HS-5 (cell line): ENCODE data around the gene PRR23E.

ENCODE experiments used
- DNase-seq: peaks from one replicate; pipeline ENCODE4 v3.0.0-alpha.2; 2012; ENCODE audit warnings: low read depth

PRR23E gene

DNA sequence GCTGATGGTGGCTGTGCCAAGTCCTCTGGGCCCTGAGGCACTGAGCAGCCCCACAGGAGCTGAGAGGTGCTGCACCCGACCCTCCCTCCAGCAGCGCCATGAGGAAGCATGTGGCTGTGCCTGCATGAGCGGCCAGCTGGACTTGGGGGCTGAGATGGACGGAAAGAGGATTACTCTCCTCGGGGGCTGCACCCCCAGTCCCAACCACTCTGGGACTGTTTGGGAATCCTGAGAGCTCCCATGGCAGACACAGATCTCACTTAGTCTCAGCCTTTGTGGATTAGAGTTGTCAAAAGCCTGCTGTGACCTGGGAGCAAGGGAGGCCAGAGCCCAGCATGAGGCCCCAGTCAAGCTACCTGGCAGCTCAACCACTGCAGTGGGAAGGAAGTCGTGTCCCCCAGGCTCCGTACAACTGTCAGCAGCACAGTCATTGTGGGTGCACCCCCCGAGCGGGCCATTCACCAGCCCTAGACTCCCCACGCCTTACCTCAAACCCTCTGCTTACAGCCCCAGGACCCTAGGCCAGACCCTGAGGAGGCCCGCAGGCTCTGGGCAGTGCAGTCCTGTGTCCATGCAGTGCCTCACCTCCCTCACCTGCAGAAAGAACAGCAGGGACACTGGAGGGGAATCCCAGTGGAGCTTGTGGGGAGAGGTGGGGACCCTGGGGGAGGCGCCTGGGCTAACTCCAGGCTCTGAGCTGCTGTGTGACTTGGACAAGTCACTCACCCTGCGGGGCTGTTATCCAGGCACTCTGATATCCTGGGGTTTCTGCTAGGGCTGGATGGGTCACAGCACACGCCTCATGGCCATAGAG is 17.1 kb downstream of the PRR23E start:
- DNase-seq: no peak

DNA sequence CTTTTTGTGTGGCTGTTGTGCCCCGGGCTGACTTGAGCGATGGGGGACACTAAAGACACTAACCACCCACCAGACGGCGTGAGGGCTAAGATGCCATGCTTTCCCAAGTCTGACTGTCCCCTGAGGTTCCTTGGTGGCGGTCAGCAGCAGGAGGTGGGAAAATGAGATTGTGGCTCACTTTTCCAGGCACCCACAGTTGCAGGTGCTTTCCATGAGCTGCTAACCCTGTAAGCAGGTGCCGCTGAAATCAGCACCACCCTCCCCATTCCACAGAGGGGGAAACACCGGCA is 17.7 kb downstream of the PRR23E start:
- no peak for DNase-seq

DNA sequence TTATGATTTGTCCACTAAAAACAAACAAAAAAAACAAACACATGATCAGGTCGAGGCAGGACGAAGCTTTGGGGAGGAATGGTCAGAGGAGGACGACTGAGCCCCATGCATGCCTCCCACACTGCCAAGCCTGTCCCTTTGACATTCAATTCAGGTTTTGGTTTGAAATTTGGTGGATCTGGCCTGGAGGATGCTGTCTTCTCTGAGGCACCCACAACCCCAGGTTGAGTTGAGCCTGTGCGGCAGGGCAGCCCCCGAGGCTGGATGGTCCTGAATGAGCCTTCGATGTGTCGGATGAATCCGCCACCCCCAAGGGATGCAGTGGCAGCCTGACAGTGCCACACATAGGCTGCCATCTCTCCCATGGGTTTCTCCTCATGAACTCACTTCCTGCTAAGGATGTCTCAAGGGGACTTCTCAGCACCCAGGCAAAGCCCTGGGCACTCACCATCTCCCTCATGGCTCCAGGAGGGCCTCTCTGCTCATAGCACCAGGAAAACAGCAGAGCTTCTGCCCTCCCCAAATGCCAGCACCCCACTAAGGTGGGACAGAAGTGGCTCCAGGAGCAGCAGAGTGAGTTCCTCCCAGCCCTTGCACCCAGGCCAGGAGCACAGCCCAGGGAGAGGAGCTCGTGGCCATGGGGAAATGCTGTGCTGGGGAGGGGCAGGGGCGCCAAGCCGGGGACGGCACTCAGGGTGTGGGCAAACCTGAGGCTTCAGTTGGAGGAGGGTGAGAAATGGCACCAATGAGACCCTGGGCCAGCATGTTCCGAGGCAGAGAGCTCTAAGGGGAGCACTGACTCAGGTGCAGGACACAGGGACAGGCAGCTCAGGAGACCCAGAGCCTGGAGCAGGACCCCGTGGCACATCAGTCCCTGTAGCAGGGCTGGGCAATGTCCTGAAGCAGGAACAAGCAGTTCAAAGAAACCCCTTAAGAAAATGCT is 18.5 kb downstream of the PRR23E start:
- no peak for DNase-seq

DNA sequence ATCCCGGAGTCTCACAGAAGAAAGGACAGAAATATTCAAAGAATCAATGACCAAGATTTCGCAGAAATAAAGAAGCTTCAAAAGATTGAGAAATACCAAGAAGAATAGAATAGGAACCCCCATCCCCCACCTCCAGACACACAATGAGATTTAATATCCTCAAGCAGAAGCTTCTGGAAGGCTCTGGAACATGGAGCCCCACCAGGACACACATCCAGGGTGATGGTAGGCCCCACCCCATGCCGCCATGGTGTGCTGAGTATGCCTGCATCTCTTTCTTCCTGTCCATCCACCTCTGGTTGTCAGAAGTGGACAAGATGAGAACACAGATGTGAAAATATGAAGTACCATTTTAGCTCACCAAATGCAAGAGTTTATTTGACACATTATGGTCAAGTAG is 19.3 kb downstream of the PRR23E start:
- no peak for DNase-seq

DNA sequence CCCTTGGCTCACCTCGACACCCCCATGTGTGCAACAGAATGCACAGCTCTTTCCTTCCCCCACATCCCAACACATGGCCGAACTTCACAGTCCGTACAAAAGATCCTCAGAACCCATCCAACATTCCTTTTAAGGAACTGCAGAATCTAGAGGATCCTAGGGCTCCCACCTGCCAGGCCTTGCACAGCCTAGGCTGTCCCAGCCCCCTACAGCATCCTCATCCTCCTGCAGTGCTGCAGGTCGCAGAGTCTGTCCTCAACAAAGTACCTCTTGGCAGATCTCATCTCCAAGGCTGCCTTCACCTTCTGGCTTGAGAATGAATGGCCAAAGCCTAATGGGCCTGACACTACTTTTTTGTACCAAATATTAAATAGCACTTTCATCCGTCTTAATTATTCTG is 19.8 kb downstream of the PRR23E start:
- DNase-seq: no peak

DNA sequence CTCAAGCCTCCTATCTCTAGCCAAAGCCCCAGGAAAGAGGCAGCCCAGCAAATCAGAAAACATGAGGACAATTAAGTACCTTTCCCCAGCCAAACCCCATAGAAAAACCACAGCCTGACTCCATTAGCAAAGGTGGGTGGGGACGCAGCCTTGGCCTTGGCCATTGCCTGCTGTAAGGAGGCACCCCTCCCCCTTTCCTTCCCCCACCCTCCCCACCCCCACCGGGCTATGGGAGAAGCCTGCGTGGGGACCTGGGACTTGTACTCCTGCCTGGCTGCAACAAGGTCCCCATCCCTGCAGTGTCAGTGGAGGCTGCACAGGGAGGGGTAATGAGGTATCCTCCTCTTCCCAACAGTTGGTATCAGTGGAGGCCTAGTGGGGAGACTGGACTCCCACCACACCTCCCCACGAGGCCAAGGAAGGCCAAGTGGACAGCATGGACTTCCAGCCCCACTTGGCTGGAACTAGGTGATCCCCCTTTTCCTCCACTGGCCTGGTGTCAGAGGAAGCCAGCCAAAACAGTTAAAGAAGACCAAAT is 20.5 kb downstream of the PRR23E start:
- no peak for DNase-seq

DNA sequence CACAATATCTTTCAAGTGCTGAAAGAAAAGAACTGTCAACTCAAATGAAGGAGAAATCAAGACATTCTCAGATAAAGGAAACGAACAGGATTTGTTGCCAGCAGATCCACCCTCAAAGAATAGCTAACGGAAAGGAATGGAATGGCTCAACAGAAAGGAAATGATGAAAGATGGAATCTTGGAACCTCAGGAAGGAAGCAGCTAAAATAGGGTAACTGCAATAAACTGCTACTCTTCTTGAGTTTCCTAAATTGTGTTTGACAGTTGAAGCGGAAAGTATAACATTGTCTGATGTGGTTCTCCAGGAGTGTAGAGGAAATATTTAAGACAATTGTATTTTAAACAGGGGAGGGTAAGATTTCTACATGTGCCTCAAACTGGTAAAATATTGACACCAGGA is 22.0 kb downstream of the PRR23E start:
- no peak for DNase-seq

DNA sequence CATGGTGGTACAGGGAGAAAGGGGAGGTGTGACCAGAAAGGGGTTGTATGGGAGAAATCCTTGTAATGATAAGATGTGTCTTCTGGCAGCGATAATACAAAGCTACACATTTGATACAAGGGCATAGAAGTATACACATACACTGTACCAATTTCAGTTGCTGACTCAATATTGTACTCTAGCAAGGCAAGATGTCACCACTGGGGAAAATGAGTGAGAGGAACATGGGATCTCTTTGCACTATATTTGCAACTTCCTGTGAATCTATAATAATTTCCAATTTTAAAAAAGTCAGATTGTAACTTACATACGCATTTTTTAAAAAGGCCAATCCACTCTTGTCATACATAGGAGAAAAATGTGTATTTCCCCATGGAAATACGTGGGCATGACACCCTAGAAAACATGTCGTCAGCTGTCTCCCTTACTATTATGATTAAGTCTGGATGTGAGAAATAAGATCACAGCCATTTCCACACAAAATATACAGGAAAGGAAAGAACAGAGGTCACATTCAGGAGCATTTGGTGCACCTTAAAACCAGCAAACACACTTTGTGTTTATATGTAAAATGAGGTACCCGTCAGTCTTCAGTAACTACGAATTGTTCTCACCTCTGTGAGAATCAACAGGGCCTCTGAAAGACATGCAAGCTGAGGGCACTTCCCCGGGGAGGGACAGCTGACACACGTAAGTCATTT is 22.9 kb downstream of the PRR23E start:
- no peak for DNase-seq

DNA sequence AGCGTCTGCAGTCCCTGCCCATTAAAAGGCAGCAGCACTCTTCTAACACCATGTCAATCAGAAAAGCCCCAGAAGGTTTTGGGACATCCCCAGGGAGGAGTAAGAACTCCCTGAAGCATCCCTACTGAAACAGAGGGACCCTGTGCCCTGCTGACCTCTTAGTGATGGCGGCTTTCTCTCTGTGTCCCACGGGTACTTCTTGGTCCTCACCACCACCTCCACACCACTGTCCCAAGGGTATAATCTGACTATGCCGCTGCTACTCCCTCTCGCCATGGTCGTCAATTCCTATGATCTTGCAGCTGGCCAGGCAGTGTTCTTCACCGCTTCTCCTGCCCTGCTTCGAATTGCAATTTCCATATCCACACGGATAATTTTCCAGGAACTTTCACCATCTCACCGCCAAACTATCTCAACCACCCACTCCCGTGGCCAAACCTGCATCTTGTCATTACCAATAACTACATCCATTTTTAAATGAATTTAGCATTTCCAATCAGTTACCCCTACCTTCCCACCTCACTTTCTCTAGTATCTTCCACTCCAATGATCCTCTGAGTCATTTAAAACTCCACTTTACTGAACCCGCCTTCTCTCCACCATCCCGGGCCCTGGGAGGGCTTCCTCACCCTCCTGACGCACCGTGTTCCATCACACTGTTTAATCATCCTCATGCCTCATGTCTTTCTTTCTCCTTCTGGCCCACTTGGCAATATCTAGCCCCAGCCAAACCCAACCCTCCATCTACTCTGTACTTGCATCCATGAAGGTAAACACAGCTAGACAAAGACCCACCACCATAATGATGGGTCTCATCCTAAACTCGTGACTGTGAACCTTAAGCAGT is 23.7 kb downstream of the PRR23E start:
- DNase-seq: no peak

DNA sequence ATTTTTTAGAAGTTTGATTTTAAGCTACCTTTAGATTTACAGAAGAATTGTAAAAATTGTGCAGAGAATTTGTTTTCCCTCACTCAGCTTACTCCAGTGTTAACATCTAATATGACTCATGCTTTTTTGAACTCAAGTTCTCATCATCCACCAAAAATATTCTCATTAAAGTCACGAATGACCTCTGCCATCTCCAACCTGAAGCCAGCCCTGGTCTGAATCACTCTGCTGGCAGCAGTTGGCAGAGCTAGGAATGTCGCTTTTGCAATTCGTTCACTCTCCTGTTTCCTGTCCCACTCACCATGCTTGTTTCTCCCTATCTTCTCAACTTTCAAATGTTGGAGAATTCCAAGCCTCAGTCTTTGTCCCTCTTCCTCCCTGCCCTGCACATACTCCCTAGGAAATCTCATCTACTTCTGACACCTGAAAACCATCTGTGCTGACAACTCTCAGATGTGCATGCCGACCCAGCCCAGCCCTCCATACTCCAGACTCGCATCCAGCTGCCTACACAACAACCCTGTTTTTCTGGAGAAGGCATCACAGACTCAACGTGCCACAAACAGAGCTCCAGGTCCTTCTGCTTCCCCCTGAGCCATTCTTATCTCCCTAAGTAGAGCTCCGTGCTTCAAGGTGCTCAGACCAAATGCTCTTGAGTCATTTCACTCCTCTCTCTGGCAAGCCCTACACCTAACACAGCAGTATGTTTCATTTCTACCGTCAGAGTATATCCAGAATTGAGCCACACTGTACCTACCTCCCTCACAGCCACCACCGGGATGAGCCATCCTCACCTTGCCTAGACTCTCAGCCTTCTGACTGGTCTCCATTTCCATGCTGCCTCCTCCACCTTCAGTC is 24.9 kb downstream of the PRR23E start:
- DNase-seq: peak; percentile 72

DNA sequence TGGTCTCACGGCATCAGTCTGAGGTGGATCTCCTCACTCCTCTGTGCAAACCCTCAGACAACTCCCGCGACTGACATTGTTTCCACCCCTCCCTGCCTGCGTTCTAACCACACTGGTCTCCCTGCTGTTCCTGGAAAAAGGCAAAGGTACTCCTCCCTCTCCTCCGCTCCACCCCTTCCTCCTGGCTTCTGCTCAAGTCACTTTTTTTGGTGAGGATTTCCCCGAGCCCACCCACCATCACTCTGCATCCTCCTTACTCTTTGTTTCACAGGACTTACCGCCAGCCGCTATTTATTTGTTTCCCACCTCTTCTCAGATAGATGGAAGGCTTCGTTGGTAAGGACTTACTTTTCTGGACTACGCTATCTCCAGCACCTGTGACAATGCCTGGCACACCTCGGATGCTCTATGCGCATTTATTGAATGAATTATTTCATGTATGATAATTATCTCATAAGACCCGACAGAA is 25.6 kb downstream of the PRR23E start:
- no peak for DNase-seq

DNA sequence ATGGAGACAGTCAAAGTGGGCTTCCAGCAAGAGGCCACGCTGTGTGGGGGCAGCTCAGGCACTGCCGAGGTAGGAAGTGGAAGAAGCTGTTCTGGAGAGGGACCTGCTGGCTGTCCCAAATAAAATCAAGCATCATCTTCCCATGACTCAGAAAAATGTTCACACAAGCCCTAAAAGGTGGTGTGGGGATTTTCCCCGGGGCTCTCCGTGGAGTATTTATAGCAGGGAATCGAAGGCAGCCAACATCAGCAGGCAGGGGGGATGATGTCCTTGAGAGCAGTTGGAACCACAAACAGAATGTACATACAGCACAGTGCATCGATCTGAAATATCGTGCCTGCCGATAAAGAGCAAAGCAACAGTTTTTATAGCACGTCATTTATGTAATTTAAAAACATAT is 27.6 kb downstream of the PRR23E start:
- no peak for DNase-seq

DNA sequence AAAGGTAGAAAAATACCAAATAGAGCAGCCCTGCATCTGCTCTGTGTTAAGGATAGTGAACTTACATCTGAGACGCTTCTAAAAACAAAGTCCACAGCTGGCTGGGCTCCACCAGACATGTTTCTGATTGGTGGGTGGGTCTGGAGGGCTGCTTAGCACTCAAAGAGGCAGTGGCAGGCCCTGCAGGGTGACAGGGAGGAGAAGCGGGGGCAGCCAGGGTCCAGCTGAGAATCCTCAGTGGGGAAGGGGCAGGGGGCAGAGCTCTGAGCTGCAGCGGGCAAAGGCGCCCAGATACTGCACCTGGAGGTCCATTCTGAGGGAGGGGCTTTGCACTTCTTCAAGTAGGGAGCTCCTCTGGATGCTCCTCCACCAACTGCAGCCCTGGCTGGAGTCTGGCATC is 28.1 kb downstream of the PRR23E start:
- DNase-seq: no peak

DNA sequence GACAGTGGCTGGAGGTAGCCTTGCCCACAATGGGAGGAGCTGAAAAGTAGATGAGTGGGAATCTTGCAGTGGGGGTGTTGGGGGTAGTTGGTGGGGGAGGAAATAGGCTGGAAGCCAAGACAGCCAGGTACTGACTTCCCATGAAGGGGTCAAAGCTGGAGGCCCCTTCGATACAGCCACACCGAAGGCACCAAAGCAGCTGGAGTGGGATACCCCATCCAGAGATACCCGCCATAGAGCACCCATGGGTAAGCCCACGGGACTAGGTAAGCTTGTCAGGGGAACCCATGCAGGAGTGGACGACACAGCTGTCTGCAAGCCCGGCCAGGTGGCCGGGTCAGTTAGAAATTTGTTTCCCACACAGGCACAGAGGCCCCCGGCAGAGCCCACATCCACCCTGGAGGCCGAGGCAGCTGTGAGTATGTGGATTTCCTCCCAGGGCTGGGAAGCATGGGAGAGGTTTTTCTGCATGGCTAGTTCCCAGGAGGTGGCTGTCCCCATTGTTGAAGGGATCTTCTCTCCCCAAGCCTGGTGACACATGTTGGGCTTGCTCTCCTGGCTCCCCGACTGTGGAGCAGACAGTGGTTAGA is 28.6 kb downstream of the PRR23E start:
- no peak for DNase-seq

DNA sequence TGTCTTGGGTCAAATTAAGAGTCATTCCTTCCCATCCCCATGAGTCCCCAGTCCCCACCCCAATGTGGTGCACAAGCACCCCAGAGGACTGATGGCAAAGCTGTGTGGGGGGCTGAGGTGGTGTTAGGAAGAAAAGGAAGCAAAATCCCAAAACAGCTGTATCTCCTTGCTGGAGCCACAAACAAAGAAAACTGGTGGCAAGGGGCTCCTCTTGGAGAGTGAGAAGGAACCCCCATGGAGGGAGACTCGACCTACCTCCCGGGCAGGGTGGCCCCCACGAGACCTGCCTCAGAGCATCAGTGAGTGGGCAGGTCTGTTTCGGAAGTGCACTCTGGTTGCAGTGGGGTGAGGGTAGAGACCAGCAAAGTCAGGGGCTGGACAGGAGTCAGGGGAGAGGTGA is 29.2 kb downstream of the PRR23E start:
- no peak for DNase-seq

DNA sequence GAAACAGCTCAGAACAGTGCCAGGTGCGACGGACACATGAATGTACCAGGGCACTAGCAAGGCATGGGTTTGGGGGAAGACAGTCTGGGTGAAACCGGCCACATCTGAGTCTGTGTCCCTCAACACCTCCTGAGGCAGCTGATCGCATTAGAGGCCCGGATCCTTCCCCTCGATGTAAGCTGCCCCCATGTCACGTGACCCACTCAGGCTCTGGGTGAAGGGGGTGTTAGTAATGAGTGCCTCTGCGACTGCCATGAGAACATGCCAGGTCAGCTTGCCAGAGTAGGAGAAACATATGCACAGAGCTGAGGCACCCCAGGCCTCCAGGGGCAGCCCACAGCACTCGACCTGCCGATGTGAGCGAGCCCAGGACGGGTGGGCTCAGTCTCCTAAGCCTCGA is 29.7 kb downstream of the PRR23E start:
- DNase-seq: no peak

DNA sequence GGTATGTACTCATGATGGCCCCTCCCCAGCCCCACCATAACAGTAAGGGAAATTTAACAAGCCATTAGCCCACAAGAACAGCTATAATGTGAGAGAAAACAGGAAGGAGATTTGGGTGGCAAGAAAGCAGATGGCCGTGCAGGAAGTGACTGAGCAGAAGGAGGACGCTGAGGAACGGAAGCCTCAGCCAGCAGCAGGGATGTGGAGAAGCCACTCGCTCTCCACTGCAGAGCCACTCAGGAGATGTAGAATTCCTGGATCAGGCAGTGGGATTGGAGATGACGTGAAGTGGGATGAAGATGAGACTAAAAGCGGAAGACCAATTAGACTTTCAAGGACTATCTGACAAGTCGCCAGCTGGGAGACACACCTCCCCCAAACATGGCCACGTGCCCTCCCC is 31.2 kb downstream of the PRR23E start:
- DNase-seq: no peak

DNA sequence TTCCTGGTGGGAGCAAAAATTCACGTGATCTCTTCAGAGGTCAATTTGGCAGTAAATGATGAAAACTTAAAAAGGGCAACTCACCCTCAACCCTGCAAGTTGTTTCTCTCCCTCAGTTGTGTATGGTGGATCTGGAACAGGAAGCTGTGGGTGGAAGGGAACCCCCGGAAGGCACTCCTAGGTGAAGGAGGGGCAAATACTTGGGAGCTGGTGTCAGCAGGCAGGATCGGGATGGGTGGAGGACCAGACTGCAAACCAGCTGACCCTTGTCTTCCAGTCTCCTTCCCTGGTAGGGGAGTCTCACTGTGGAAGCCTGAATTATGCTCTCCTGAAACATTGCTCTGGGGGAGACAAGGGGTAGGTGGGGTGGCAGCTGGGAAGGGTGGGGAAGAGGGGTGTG is 33.5 kb downstream of the PRR23E start:
- peak; percentile 24 for DNase-seq

DNA sequence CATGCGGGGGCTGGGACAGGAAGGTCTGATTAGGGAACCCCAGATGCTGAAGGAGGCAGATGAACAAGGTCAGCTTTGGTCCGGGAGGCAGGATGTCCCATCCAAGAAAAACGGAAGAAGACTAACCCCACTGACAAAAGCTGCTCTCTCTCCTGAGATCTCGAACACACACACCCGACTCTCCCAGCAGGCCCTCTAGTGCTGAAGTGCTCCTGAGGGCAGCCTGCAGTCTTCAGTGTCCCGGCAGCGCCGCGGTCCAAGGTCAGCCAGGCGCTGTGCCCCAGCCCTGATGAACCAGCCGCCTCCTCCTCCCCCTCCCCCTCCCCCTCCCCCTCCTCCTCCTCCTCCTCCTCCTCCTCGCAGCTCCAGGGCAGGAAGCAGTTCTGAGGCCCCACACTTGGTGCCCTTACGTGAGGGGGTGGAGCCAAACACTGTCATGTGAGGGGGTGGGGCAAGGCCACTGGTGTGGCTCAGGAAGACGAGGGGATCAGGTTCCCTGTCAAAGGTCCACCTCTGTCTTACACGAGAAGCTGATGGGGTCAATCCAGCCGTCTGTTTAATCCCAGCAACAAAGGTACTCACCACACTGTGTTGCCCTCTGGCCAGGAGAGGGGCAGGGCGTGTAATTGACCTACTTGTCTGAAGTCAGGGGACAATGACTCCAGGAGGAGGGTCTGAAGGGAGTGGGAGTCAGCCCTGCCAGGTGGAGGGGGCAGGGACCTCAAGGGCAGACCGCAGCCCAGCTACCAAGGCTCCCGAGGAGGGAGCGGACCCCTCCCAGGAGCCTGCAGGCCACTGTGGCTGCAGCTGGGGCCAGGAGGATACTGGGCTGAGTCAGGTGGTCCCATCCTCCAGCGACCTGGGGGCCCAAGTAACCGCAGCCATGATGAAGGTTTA is 34.3 kb downstream of the PRR23E start:
- no peak for DNase-seq
